CD14-positive monocyte (primary cell): ENCODE data around the gene NLK. TPM values are rescaled to one million over a fixed set of nuclear protein-coding genes. Genes with fewer than 3 reads are reported as not detected.

ENCODE experiments used
- DNase-seq, 3 donors: peaks; one replicate each; pipeline ENCODE4 v3.0.0-alpha.2; 2011 to 2022
- H2AFZ ChIP-seq: 2 replicates; pipeline ENCODE4 v1.6.0; 2012; ENCODE audit warnings: mild to moderate bottlenecking, low read depth, low read length, inconsistent platforms; ENCODE audit not compliant: insufficient read depth, poor library complexity, severe bottlenecking
- H3K27ac ChIP-seq, 2 donors: 1 replicate in 1 of 2; 2 replicates in 1 of 2; pipeline ENCODE4 v1.5.1; 2012 to 2013; ENCODE audit warnings: low read length in 2 of 2, control low read depth in 1 of 2, inconsistent platforms in 1 of 2, low read depth in 1 of 2, mild to moderate bottlenecking in 1 of 2
- H3K27me3 ChIP-seq, 2 donors: one replicate each; pipeline versions ENCODE4 v1.6.0 to v1.6.1; 2011 to 2013; ENCODE audit warnings: low read length in 2 of 2; ENCODE audit not compliant: control insufficient read depth in 2 of 2, insufficient read depth in 2 of 2
- H3K36me3 ChIP-seq, 2 donors: replicated peaks in 1 of 2; 1 replicate in 1 of 2; 2 replicates in 1 of 2; pipeline versions ENCODE4 v1.5.1 to v1.6.1; 2012 to 2013; ENCODE audit warnings: low read length in 2 of 2, control low read depth in 1 of 2, inconsistent platforms in 1 of 2, mild to moderate bottlenecking in 1 of 2; ENCODE audit not compliant: insufficient read depth in 2 of 2, control insufficient read depth in 1 of 2
- H3K4me1 ChIP-seq, 2 donors: 1 replicate in 1 of 2; 2 replicates in 1 of 2; pipeline versions ENCODE4 v1.5.1 to v1.6.1; 2012 to 2013; ENCODE audit warnings: low read length in 2 of 2, control low read depth in 1 of 2, inconsistent platforms in 1 of 2, mild to moderate bottlenecking in 1 of 2, moderate library complexity in 1 of 2; ENCODE audit not compliant: insufficient read depth in 2 of 2, control insufficient read depth in 1 of 2
- H3K4me2 ChIP-seq: replicated peaks from 2 replicates; pipeline ENCODE3; 2012; ENCODE audit warnings: low read length, moderate library complexity, mild to moderate bottlenecking; ENCODE audit not compliant: poor library complexity, severe bottlenecking; ENCODE audit errors: extremely low read depth
- H3K4me3 ChIP-seq, 3 experiments: fragments of 200-600 bp in 1 of 3; sonication (generic) in 1 of 3; replicated peaks in 1 of 3; 1 replicate in 2 of 3; 2 replicates in 1 of 3; pipeline ENCODE4 v1.5.1; 2011 to 2013; ENCODE audit warnings: low read length in 3 of 3, mild to moderate bottlenecking in 3 of 3, control low read depth in 2 of 3, low read depth in 2 of 3, inconsistent platforms in 1 of 3, moderate library complexity in 1 of 3
- H3K79me2 ChIP-seq: 2 replicates; pipeline ENCODE4 v1.6.0; 2012; ENCODE audit warnings: mild to moderate bottlenecking, control low read depth, inconsistent platforms, low read length, moderate library complexity; ENCODE audit not compliant: insufficient read depth
- H3K9ac ChIP-seq: 2 replicates; pipeline ENCODE4 v1.6.0; 2017; ENCODE audit warnings: low read length, mild to moderate bottlenecking; ENCODE audit not compliant: insufficient read depth, poor library complexity, severe bottlenecking
- H3K9me3 ChIP-seq, 2 donors: replicated peaks in 1 of 2; 1 replicate in 1 of 2; 2 replicates in 1 of 2; pipeline versions ENCODE4 v1.5.1 to v1.6.1; 2012 to 2013; ENCODE audit warnings: low read length in 2 of 2, control low read depth in 1 of 2; ENCODE audit not compliant: control insufficient read depth in 1 of 2, insufficient read depth in 1 of 2
- H4K20me1 ChIP-seq: 2 replicates; pipeline ENCODE4 v1.6.0; 2012; ENCODE audit warnings: mild to moderate bottlenecking, low read length, control low read depth, moderate library complexity; ENCODE audit not compliant: insufficient read depth
- H3K27ac Mint-ChIP-seq, 7 donors: one replicate each; pipeline ENCODE4 v1.8.0; 2020; ENCODE audit warnings: mild to moderate bottlenecking in 7 of 7, mixed read lengths in 7 of 7, moderate library complexity in 6 of 7, inconsistent platforms in 2 of 7
- H3K27me3 Mint-ChIP-seq, 3 donors: one replicate each; pipeline ENCODE4 v1.8.0; 2021 to 2022; ENCODE audit warnings: low read depth in 3 of 3, mild to moderate bottlenecking in 3 of 3, mixed read lengths in 3 of 3, moderate library complexity in 3 of 3, inconsistent platforms in 1 of 3
- H3K36me3 Mint-ChIP-seq, 2 donors: one replicate each; pipeline ENCODE4 v1.8.0; 2020; ENCODE audit warnings: mixed read lengths in 2 of 2, inconsistent platforms in 1 of 2, mild to moderate bottlenecking in 1 of 2
- H3K4me1 Mint-ChIP-seq: one replicate; pipeline ENCODE4 v1.8.0; 2020; ENCODE audit warnings: mild to moderate bottlenecking, mixed read lengths
- H3K4me3 Mint-ChIP-seq, 2 donors: one replicate each; pipeline ENCODE4 v1.8.0; 2020; ENCODE audit warnings: mild to moderate bottlenecking in 2 of 2, mixed read lengths in 2 of 2, moderate library complexity in 1 of 2
- H3K9me3 Mint-ChIP-seq, 7 donors: one replicate each; pipeline ENCODE4 v1.8.0; 2020 to 2022; ENCODE audit warnings: mixed read lengths in 7 of 7, mild to moderate bottlenecking in 6 of 7, moderate library complexity in 6 of 7, inconsistent platforms in 2 of 7
- CTCF ChIP-seq: fragments of 200-600 bp; IDR thresholded peaks from one replicate; pipeline ENCODE4 v1.8.0; 2022; ENCODE audit warnings: antibody characterized with exemption, mild to moderate bottlenecking
- whole genome bisulfite sequencing: methylation state at CpG from one replicate; pipeline ENCODE4 v1.1.5; 2013; ENCODE audit warnings: missing lambda C conversion rate; ENCODE audit not compliant: insufficient coverage; 5-methylcytosine and 5-hydroxymethylcytosine counted together
- intact Hi-C, 2 donors: fragments of 100-400 bp; cut with micrococcal nuclease; formaldehyde crosslinking; loops; one replicate each; pipeline versions ENCODE4 v1.15.0 to v1.15.1; 2023
- polyA plus RNA-seq, 3 donors: library from polyadenylated mRNA; depleted of rRNA in 1 of 3; unstranded in 2 of 3; stranded (reverse) in 1 of 3; fragments of 300-500 nt in 2 of 3; fragments of >200 nt in 1 of 3; fragmentation: Illumina TruSeq in 2 of 3; gene quantifications; 1 replicate in 2 of 3; 2 replicates in 1 of 3; pipeline ENCODE4 v1.2.3, GENCODE V29; 2012 to 2021

Gene NLK
- polyA plus RNA-seq, 3 donors = 1.7 to 6.5 (median 2.0) TPM

DNA sequence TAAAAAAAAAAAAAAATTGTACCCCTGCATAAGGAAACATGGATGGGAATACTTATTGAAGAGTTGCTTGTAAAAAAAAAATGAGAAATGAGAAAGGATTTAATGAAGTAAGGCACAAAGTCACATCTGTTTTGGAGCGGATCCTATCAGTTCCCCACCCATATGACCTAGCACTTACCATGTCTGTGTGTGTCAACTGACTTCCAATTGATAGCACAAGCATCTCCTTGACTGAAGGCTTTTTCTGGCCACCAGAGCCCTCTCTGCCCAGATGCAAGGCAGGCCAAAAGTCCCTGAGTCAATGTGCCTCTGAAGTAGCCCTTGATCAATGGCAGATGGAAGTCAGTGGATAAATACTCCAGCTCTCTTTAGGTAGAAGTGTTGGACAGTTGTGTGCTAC, 13.4 kb upstream of the NLK start:
- Histone ChIP-seq H4K20me1 (no peaks in the 10 kb centered on the region), H3K36me3 (no peaks in the 10 kb centered on the region), H3K27me3 (no peaks in the 10 kb centered on the region), H3K4me3 (no peak overlapping the region), H3K4me1 (peaks cover 0 to 3% of the 10 kb centered on the region in 2 donors), H3K4me2 (no peak overlapping the region), H3K9me3 (no peaks in the 10 kb centered on the region), H3K27ac (no peak overlapping the region), H3K9ac (no peak overlapping the region), H3K79me2 (no peaks in the 10 kb centered on the region), H2AFZ (no peak overlapping the region)
- Mint-ChIP-seq H3K9me3 (peaks cover 0 to 4% (median 0%) of the 10 kb centered on the region in 7 donors), H3K27ac (no peak overlapping the region), H3K27me3 (peaks cover 0 to 2% (median 1%) of the 10 kb centered on the region in 3 donors), H3K4me1 (peaks cover 8% of the 10 kb centered on the region), H3K36me3 (no peaks in the 10 kb centered on the region), H3K4me3 (no peak overlapping the region)
- TF ChIP-seq CTCF = no peak
- DNase-seq = no peak
- WGBS = no CpG with 5 or more reads among the region's 1 CpG
- intact Hi-C loops = loop anchor here in 1 of 2 donors (10.0 kb wide), 1 partner anchor 64 kb away; no protein-coding TSS in a partner anchor

GRCh38 chr17:28030386-28030785, 12.1 kb upstream of the NLK start:
- TF ChIP-seq CTCF = no peak
- Histone ChIP-seq H3K79me2 (no peaks in the 10 kb centered on the region), H3K27ac (no peak overlapping the region), H2AFZ (no peak overlapping the region), H3K4me2 (no peak overlapping the region), H3K9ac (no peak overlapping the region), H3K9me3 (no peaks in the 10 kb centered on the region), H4K20me1 (no peaks in the 10 kb centered on the region), H3K36me3 (no peaks in the 10 kb centered on the region), H3K4me1 (peaks cover 0 to 6% of the 10 kb centered on the region in 2 donors), H3K27me3 (no peaks in the 10 kb centered on the region), H3K4me3 (no peak overlapping the region)
- intact Hi-C loops = no loop called here
- no peak for DNase-seq
- Mint-ChIP-seq H3K9me3 (peaks cover 0 to 4% (median 0%) of the 10 kb centered on the region in 7 donors), H3K4me1 (peaks cover 14% of the 10 kb centered on the region), H3K4me3 (no peak overlapping the region), H3K36me3 (no peaks in the 10 kb centered on the region), H3K27ac (peak overlapping the region in 1 of 7 donors; percentile 28), H3K27me3 (peaks cover 1 to 2% (median 2%) of the 10 kb centered on the region in 3 donors)
- WGBS = 92% methylated on average over 2 of the region's 3 CpGs
